NCI-H2227 treated with DMSO at 0.1 percent for 48 hours (cell line): ENCODE data around the gene GRP.

Experiments used
- DNase-seq: peaks from one replicate; lab custom pipeline; 2025; lab: John Stamatoyannopoulos, UW

The GRP gene

GRCh38 chr18:59219672-59220163 lies at the start of gene GRP:
GRP (plus strand) TSS chr18:59220158; CDS start chr18:59220266, 108 bp downstream.
- peak; percentile 56 for DNase-seq

GRCh38 chr18:59172664-59173249 lies 47.2 kb upstream of the GRP start:
- no peak for DNase-seq

- DNase-seq, result no peak
These were observed 42.5 kb upstream of the GRP start for GRCh38 chr18:59177485-59177884.

GRCh38 chr18:59180150-59180845 lies 39.7 kb upstream of the GRP start:
- no peak for DNase-seq

GRCh38 chr18:59182673-59183072 lies 37.3 kb upstream of the GRP start:
- DNase-seq, result no peak

GRCh38 chr18:59189008-59189407 lies 30.9 kb upstream of the GRP start:
- DNase-seq, result no peak

GRCh38 chr18:59189746-59190145 lies 30.2 kb upstream of the GRP start:
- DNase-seq, result no peak

- DNase-seq, result no peak
These were observed 23.7 kb upstream of the GRP start for GRCh38 chr18:59196161-59196725.

- DNase-seq, result no peak
These were observed 22.3 kb upstream of the GRP start for GRCh38 chr18:59197636-59198035.

GRCh38 chr18:59198215-59198614 lies 21.7 kb upstream of the GRP start:
- no peak for DNase-seq

- DNase-seq, result no peak
These were observed 19.2 kb upstream of the GRP start for GRCh38 chr18:59200787-59201186.

- no peak for DNase-seq
These were observed 17.6 kb upstream of the GRP start for GRCh38 chr18:59202258-59202820.

- DNase-seq, result no peak
These were observed 12.5 kb upstream of the GRP start for GRCh38 chr18:59207506-59207905.

- no peak for DNase-seq
These were observed 11.3 kb upstream of the GRP start for GRCh38 chr18:59208602-59209125.

GRCh38 chr18:59210299-59210698 lies 9.7 kb upstream of the GRP start:
- DNase-seq, result no peak

- no peak for DNase-seq
These were observed 8.3 kb upstream of the GRP start for GRCh38 chr18:59211629-59212028.

- no peak for DNase-seq
These were observed 1.9 kb upstream of the GRP start for GRCh38 chr18:59218018-59218417.

GRCh38 chr18:59220164-59220783 lies 316 bp downstream of the GRP start:
- no peak for DNase-seq

GRCh38 chr18:59220784-59221765 lies 1.1 kb downstream of the GRP start:
- DNase-seq, result peak; percentile 16

GRCh38 chr18:59222341-59222740 lies 2.4 kb downstream of the GRP start:
- no peak for DNase-seq

- no peak for DNase-seq
These were observed 8.4 kb downstream of the GRP start for GRCh38 chr18:59228351-59228750.
